Trophoblast cell (in vitro differentiated cells and primary cell): ENCODE measurements around the gene ADARB2.

Experiments
- DNase-seq, 2 donors: peaks; one replicate each; pipeline ENCODE4 v3.0.0-alpha.2; 2016
- H2AFZ ChIP-seq: 2 replicates; pipeline ENCODE4 v1.6.1; 2013; ENCODE audit warnings: low read length, moderate library complexity, mild to moderate bottlenecking; ENCODE audit not compliant: insufficient read depth, poor library complexity
- H2AK5ac ChIP-seq: 2 replicates; pipeline ENCODE4 v1.6.1; 2013; ENCODE audit warnings: mild to moderate bottlenecking, low read length
- H2BK120ac ChIP-seq: 2 replicates; pipeline ENCODE4 v1.6.1; 2013; ENCODE audit warnings: low read length, mild to moderate bottlenecking, moderate library complexity; ENCODE audit not compliant: insufficient read depth, poor library complexity
- H2BK12ac ChIP-seq: 2 replicates; pipeline ENCODE4 v1.6.1; 2013; ENCODE audit warnings: mild to moderate bottlenecking, low read length, moderate library complexity
- H2BK5ac ChIP-seq: 2 replicates; pipeline ENCODE4 v1.6.1; 2013; ENCODE audit warnings: low read length, low read depth, moderate library complexity, mild to moderate bottlenecking; ENCODE audit not compliant: poor library complexity
- H3K14ac ChIP-seq: 2 replicates; pipeline ENCODE4 v1.6.1; 2013; ENCODE audit warnings: mild to moderate bottlenecking, low read length
- H3K18ac ChIP-seq: 2 replicates; pipeline ENCODE4 v1.6.1; 2013; ENCODE audit warnings: mild to moderate bottlenecking, low read length
- H3K23ac ChIP-seq: 2 replicates; pipeline ENCODE4 v1.6.1; 2013; ENCODE audit warnings: low read length
- H3K27ac ChIP-seq: 2 replicates; pipeline ENCODE4 v1.5.1; 2013; ENCODE audit warnings: low read depth, mild to moderate bottlenecking, inconsistent platforms, low read length, moderate library complexity
- H3K27me3 ChIP-seq: 2 replicates; pipeline ENCODE4 v1.6.1; 2013; ENCODE audit warnings: inconsistent platforms, mild to moderate bottlenecking, low read length, moderate library complexity; ENCODE audit not compliant: insufficient read depth
- H3K36me3 ChIP-seq, 2 experiments: 1 replicate in 1 of 2; 2 replicates in 1 of 2; pipeline ENCODE4 v1.6.1; 2013; ENCODE audit warnings: low read length in 2 of 2, mild to moderate bottlenecking in 2 of 2, moderate library complexity in 1 of 2; ENCODE audit not compliant: insufficient read depth in 2 of 2, control insufficient read depth in 1 of 2
- H3K4ac ChIP-seq: 2 replicates; pipeline ENCODE4 v1.6.1; 2013; ENCODE audit warnings: low read depth, mild to moderate bottlenecking, low read length, moderate library complexity
- H3K4me1 ChIP-seq, 2 experiments: 1 replicate in 1 of 2; 2 replicates in 1 of 2; pipeline ENCODE4 v1.6.1; 2013; ENCODE audit warnings: low read length in 2 of 2, mild to moderate bottlenecking in 2 of 2, moderate library complexity in 1 of 2; ENCODE audit not compliant: insufficient read depth in 2 of 2, control insufficient read depth in 1 of 2
- H3K4me2 ChIP-seq: 2 replicates; pipeline ENCODE4 v1.6.1; 2013; ENCODE audit warnings: inconsistent platforms, mild to moderate bottlenecking, low read length, moderate library complexity
- H3K4me3 ChIP-seq: 2 replicates; pipeline ENCODE4 v1.5.1; 2013; ENCODE audit warnings: mild to moderate bottlenecking, low read depth, low read length, inconsistent platforms
- H3K79me1 ChIP-seq: one replicate; pipeline ENCODE4 v1.6.1; 2013; ENCODE audit warnings: low read length
- H3K79me2 ChIP-seq: 2 replicates; pipeline ENCODE4 v1.6.1; 2013; ENCODE audit warnings: low read length, mild to moderate bottlenecking; ENCODE audit not compliant: control insufficient read depth, insufficient read depth, poor library complexity
- H3K9ac ChIP-seq: 2 replicates; pipeline ENCODE4 v1.6.1; 2013; ENCODE audit warnings: mild to moderate bottlenecking, low read length
- H3K9me3 ChIP-seq: 2 replicates; pipeline ENCODE4 v1.6.1; 2013; ENCODE audit warnings: low read depth, mild to moderate bottlenecking, control low read depth, inconsistent platforms, low read length; ENCODE audit not compliant: insufficient read depth
- H4K12ac ChIP-seq: 2 replicates; pipeline ENCODE4 v1.6.1; 2013; ENCODE audit warnings: low read depth, mild to moderate bottlenecking, low read length, moderate library complexity
- H4K8ac ChIP-seq: 2 replicates; pipeline ENCODE4 v1.6.1; 2013; ENCODE audit warnings: low read depth, mild to moderate bottlenecking, low read length, moderate library complexity
- H4K91ac ChIP-seq: one replicate; pipeline ENCODE4 v1.6.1; 2013; ENCODE audit warnings: low read depth, mild to moderate bottlenecking, low read length, moderate library complexity
- WGBS: extraction: QIAGEN DNeasy Blood & Tissue Kit; methylation state at CpG from one replicate; pipeline ENCODE4 v1.1.7; 2013; ENCODE audit warnings: missing lambda C conversion rate; ENCODE audit not compliant: insufficient read length, insufficient coverage; ENCODE audit errors: extremely low coverage; 5-methylcytosine and 5-hydroxymethylcytosine counted together

The ADARB2 gene

DNA sequence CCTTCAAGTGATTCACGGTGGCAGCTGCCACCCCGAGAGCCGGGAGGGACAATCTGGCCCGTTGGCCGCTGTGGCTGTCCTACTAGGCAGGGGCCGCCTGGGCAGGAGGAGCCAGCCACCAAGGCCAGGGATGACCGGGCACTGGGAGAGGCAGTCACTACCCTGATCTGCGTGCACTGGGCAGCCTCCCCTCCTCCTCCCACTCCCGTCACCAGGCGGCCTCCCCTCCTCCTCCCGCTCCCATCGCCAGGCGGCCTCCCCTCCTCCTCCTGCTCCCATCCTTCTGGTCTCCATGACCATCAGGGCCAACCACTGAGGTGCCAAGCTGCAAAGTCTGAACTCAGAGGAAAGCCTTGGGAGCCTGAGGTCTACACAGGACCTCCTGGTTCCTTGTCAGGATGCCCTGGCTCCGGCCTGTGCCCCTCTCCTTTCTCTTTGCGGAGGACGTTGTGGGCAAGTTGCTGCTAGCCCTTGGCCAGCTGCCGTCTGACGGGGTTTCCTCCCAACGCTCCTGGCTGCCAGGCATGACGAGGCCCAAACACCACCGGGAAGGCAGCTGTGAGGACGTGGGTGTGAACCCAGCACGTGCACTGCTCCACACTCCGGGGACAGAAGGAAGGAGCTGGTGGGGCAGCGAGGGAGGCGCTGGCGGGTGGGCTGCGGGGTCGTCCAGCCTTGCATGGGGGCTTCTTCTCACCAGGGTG lies 550.0 kb downstream of the ADARB2 start:
- Histone ChIP-seq H4K12ac (no peak overlapping the region), H3K27ac (no peak overlapping the region), H3K4me2 (no peak overlapping the region), H3K23ac (no peak overlapping the region), H3K14ac (no peak overlapping the region), H2BK5ac (no peak overlapping the region), H3K79me1 (no peaks in the 10 kb centered on the region), H3K27me3 (no peaks in the 10 kb centered on the region), H3K18ac (no peak overlapping the region), H3K9me3 (peaks cover 4% of the 10 kb centered on the region), H2AFZ (no peak overlapping the region), H4K8ac (no peak overlapping the region), H3K4ac (no peak overlapping the region), H4K91ac (no peak overlapping the region), H3K9ac (no peak overlapping the region), H3K4me1 (no peaks in the 10 kb centered on the region), H3K79me2 (no peaks in the 10 kb centered on the region), H2BK12ac (no peak overlapping the region), H2BK120ac (no peak overlapping the region), H2AK5ac (no peak overlapping the region), H3K36me3 (no peaks in the 10 kb centered on the region), H3K4me3 (no peak overlapping the region)
- no peak for DNase-seq
- no CpG with 5 or more reads among the region's 29 CpGs for WGBS

DNA sequence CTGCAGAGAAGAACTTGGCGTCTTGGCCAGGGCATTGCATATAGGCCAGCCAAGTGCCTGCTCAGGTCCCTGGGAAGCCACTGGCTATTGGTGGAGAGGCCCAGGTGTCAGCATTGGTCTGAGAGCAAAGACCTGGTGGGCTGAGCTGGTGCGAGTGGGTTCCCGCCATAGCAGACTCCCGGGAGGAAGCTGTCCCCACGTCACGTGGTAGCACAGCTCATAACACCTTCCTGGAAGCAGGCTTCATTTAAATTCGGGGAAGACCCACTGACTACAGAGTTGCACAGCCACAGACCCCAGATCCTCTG lies 550.7 kb downstream of the ADARB2 start:
- no peak overlapping the region for H4K8ac ChIP-seq
- no peak overlapping the region for H2BK5ac ChIP-seq
- no peak overlapping the region for H3K18ac ChIP-seq
- no peak overlapping the region for H4K12ac ChIP-seq
- no peak overlapping the region for H3K14ac ChIP-seq
- H3K36me3 ChIP-seq: no peaks in the 10 kb centered on the region
- no peaks in the 10 kb centered on the region for H3K27me3 ChIP-seq
- no peak overlapping the region for H3K9ac ChIP-seq
- no peak overlapping the region for H3K4me2 ChIP-seq
- peaks cover 4% of the 10 kb centered on the region for H3K9me3 ChIP-seq
- no peak overlapping the region for H2BK12ac ChIP-seq
- DNase-seq: no peak
- no peaks in the 10 kb centered on the region for H3K79me2 ChIP-seq
- no peak overlapping the region for H4K91ac ChIP-seq
- H3K4ac ChIP-seq: no peak overlapping the region
- no peaks in the 10 kb centered on the region for H3K4me1 ChIP-seq
- no peak overlapping the region for H2BK120ac ChIP-seq
- H3K23ac ChIP-seq: no peak overlapping the region
- no peaks in the 10 kb centered on the region for H3K79me1 ChIP-seq
- H2AFZ ChIP-seq: no peak overlapping the region
- WGBS: no CpG with 5 or more reads among the region's 7 CpGs
- H3K4me3 ChIP-seq: no peak overlapping the region
- no peak overlapping the region for H3K27ac ChIP-seq
- no peak overlapping the region for H2AK5ac ChIP-seq

- Histone ChIP-seq H3K18ac (no peak overlapping the region), H3K23ac (no peak overlapping the region), H2BK12ac (no peak overlapping the region), H3K36me3 (no peaks in the 10 kb centered on the region), H3K27ac (no peak overlapping the region), H2AFZ (no peak overlapping the region), H3K79me1 (no peaks in the 10 kb centered on the region), H3K4ac (no peak overlapping the region), H4K8ac (no peak overlapping the region), H4K12ac (no peak overlapping the region), H2BK5ac (no peak overlapping the region), H3K9ac (no peak overlapping the region), H3K4me2 (no peak overlapping the region), H3K4me1 (no peaks in the 10 kb centered on the region), H3K79me2 (no peaks in the 10 kb centered on the region), H2BK120ac (no peak overlapping the region), H3K14ac (no peak overlapping the region), H2AK5ac (no peak overlapping the region), H3K4me3 (no peak overlapping the region), H4K91ac (no peak overlapping the region), H3K27me3 (no peaks in the 10 kb centered on the region), H3K9me3 (peaks cover 4% of the 10 kb centered on the region)
- DNase-seq: no peak
- no CpG with 5 or more reads among the region's 24 CpGs for WGBS
Observed at GRCh38 chr10:1185911-1186682, 551.2 kb downstream of the ADARB2 start.

GRCh38 chr10:1184541-1185430 lies 552.5 kb downstream of the ADARB2 start:
- Histone ChIP-seq H3K4me2 (no peak overlapping the region), H4K12ac (no peak overlapping the region), H3K27me3 (no peaks in the 10 kb centered on the region), H3K23ac (no peak overlapping the region), H4K8ac (no peak overlapping the region), H3K27ac (no peak overlapping the region), H2AK5ac (no peak overlapping the region), H2BK5ac (no peak overlapping the region), H4K91ac (no peak overlapping the region), H3K18ac (no peak overlapping the region), H3K14ac (no peak overlapping the region), H3K79me1 (no peaks in the 10 kb centered on the region), H2AFZ (no peak overlapping the region), H3K9ac (no peak overlapping the region), H3K36me3 (no peaks in the 10 kb centered on the region), H2BK12ac (no peak overlapping the region), H3K4ac (no peak overlapping the region), H2BK120ac (no peak overlapping the region), H3K4me1 (no peaks in the 10 kb centered on the region), H3K9me3 (peaks cover 4% of the 10 kb centered on the region), H3K4me3 (no peak overlapping the region), H3K79me2 (no peaks in the 10 kb centered on the region)
- WGBS: no CpG with 5 or more reads among the region's 45 CpGs
- no peak for DNase-seq
